Liver (tissue), 3 donors: ENCODE measurements around the gene PDLIM3.

Source experiments
- ATF3 ChIP-seq: IDR thresholded peaks from 2 replicates; pipeline ENCODE4 v1.6.1; 2016; ENCODE audit warnings: antibody characterized with exemption
- MAX ChIP-seq: IDR thresholded peaks from 2 replicates; pipeline ENCODE4 v1.6.1; 2016; ENCODE audit warnings: antibody characterized with exemption
- TAF1 ChIP-seq: conservative IDR thresholded peaks from 2 replicates; pipeline ENCODE4 v1.6.1; 2016; ENCODE audit warnings: antibody characterized with exemption, mild to moderate bottlenecking
- TF ChIP-seq, protein P1 (sequence below): fragments of 150-350 bp; IDR thresholded peaks from 2 replicates; pipeline ENCODE4 v1.5.1; 2017; ENCODE audit warnings: improper control_type of control experiment, low read depth, low read length; ENCODE audit not compliant: missing input control
- donor health status: healthy.
- donor health status: healthy.

GRCh38 chr4:185469580-185470154, 65.6 kb downstream of the PDLIM3 start:
- TF ChIP-seq, protein P1, sequence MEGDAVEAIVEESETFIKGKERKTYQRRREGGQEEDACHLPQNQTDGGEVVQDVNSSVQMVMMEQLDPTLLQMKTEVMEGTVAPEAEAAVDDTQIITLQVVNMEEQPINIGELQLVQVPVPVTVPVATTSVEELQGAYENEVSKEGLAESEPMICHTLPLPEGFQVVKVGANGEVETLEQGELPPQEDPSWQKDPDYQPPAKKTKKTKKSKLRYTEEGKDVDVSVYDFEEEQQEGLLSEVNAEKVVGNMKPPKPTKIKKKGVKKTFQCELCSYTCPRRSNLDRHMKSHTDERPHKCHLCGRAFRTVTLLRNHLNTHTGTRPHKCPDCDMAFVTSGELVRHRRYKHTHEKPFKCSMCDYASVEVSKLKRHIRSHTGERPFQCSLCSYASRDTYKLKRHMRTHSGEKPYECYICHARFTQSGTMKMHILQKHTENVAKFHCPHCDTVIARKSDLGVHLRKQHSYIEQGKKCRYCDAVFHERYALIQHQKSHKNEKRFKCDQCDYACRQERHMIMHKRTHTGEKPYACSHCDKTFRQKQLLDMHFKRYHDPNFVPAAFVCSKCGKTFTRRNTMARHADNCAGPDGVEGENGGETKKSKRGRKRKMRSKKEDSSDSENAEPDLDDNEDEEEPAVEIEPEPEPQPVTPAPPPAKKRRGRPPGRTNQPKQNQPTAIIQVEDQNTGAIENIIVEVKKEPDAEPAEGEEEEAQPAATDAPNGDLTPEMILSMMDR, result no peak
- TF ChIP-seq ATF3, result no peak
- TF ChIP-seq MAX, result no peak
- TF ChIP-seq TAF1, result no peak
